IMR-90 (cell line): ENCODE measurements around the gene PRDM15. TPM values are rescaled to one million over a fixed set of nuclear protein-coding genes. Genes with fewer than 3 reads are reported as not detected.
A peak's percentile ranks its signal among the peaks of the same experiment; 100 is the strongest.

Source experiments
- ATAC-seq: fragments of 200-7000 bp; cut with Tn5 transposase; 2 replicates; pipeline ENCODE4 v1.9.1; 2020; ENCODE audit warnings: low read depth, mild to moderate bottlenecking, moderate library complexity
- BruUV-seq: library from RNA; stranded (reverse); fragments of 400-500 nt; replicated peaks from 2 replicates; lab custom pipeline; 2021; lab: Mats Ljungman, UMichigan
- CTCF ChIA-PET: fragments of 300-600 bp; formaldehyde crosslinking; extraction: SDS; loops from one replicate; lab custom pipeline; 2021; ENCODE audit warnings: antibody characterized with exemption; lab: Yijun Ruan, JAX
- POLR2A ChIA-PET: fragments of 300-600 bp; sonication (Branson Sonifier 250); formaldehyde crosslinking; loops from one replicate; lab custom pipeline; 2022; ENCODE audit warnings: antibody characterized with exemption; ENCODE audit not compliant: unreplicated experiment; lab: Charles Lee
- DNase-seq: peaks from one replicate; pipeline ENCODE4 v3.0.0; 2013
- H2AFZ ChIP-seq: replicated peaks from 2 replicates; pipeline ENCODE3; 2013; ENCODE audit warnings: low read length, mild to moderate bottlenecking; ENCODE audit not compliant: poor library complexity
- H2AK5ac ChIP-seq: 2 replicates; pipeline ENCODE4 v1.6.1; 2013; ENCODE audit warnings: low read depth, low read length, inconsistent platforms
- H2AK9ac ChIP-seq: replicated peaks from 2 replicates; pipeline ENCODE3; 2013; ENCODE audit warnings: mild to moderate bottlenecking, low read depth, low read length, moderate library complexity; ENCODE audit not compliant: poor library complexity
- H2BK120ac ChIP-seq: 2 replicates; pipeline ENCODE4 v1.6.1; 2013; ENCODE audit warnings: low read depth, low read length, inconsistent platforms
- H2BK15ac ChIP-seq: 3 replicates; pipeline ENCODE4 v1.6.1; 2013; ENCODE audit warnings: low read depth, low read length, inconsistent platforms
- H2BK20ac ChIP-seq: 2 replicates; pipeline ENCODE4 v1.6.1; 2013; ENCODE audit warnings: low read depth, mild to moderate bottlenecking, inconsistent platforms, low read length, moderate library complexity
- H2BK5ac ChIP-seq: 2 replicates; pipeline ENCODE4 v1.6.1; 2013; ENCODE audit warnings: mild to moderate bottlenecking, low read depth, low read length, inconsistent platforms; ENCODE audit not compliant: poor library complexity, severe bottlenecking
- H3K14ac ChIP-seq: replicated peaks from 2 replicates; pipeline ENCODE4 v1.6.1; 2013; ENCODE audit warnings: low read depth, low read length, inconsistent platforms
- H3K18ac ChIP-seq: 2 replicates; pipeline ENCODE4 v1.6.1; 2013; ENCODE audit warnings: low read depth, low read length, control low read depth
- H3K23ac ChIP-seq: 2 replicates; pipeline ENCODE4 v1.6.1; 2013; ENCODE audit warnings: low read depth, low read length, inconsistent platforms
- H3K27ac ChIP-seq: 2 replicates; pipeline ENCODE4 v1.5.1; 2013; ENCODE audit warnings: mild to moderate bottlenecking, control low read depth, low read length; ENCODE audit not compliant: insufficient read depth
- H3K27me3 ChIP-seq: 2 replicates; pipeline ENCODE4 v1.6.1; 2013; ENCODE audit warnings: low read length; ENCODE audit not compliant: control insufficient read depth, insufficient read depth
- H3K36me3 ChIP-seq: 2 replicates; pipeline ENCODE4 v1.6.1; 2013; ENCODE audit warnings: low read length, mixed read lengths; ENCODE audit not compliant: control insufficient read depth, insufficient read depth
- H3K4ac ChIP-seq: 2 replicates; pipeline ENCODE4 v1.6.1; 2013; ENCODE audit warnings: low read depth, low read length, inconsistent platforms
- H3K4me1 ChIP-seq: 2 replicates; pipeline ENCODE4 v1.6.1; 2013; ENCODE audit warnings: low read length, mixed read lengths; ENCODE audit not compliant: control insufficient read depth, insufficient read depth
- H3K4me2 ChIP-seq: 2 replicates; pipeline ENCODE4 v1.6.1; 2013; ENCODE audit warnings: low read depth, mild to moderate bottlenecking, control low read depth, low read length, moderate library complexity
- H3K4me3 ChIP-seq: 2 replicates; pipeline ENCODE4 v1.5.1; 2013; ENCODE audit warnings: low read depth, mild to moderate bottlenecking, control low read depth, low read length, moderate library complexity; ENCODE audit not compliant: insufficient read depth
- H3K56ac ChIP-seq: 2 replicates; pipeline ENCODE4 v1.6.1; 2013; ENCODE audit warnings: low read length, inconsistent platforms; ENCODE audit not compliant: insufficient read depth; ENCODE audit errors: extremely low read depth
- H3K79me1 ChIP-seq, 2 experiments: 2 replicates each; pipeline ENCODE4 v1.6.1; 2013; ENCODE audit warnings: low read length in 2 of 2, inconsistent platforms in 1 of 2, low read depth in 1 of 2
- H3K9ac ChIP-seq: 2 replicates; pipeline ENCODE4 v1.6.1; 2013; ENCODE audit warnings: low read depth, low read length, control low read depth
- H3K9me1 ChIP-seq: 2 replicates; pipeline ENCODE4 v1.6.1; 2013; ENCODE audit warnings: low read length, inconsistent platforms; ENCODE audit not compliant: insufficient read depth
- H3K9me3 ChIP-seq: 2 replicates; pipeline ENCODE4 v1.6.1; 2013; ENCODE audit warnings: low read length; ENCODE audit not compliant: control insufficient read depth, insufficient read depth
- H4K20me1 ChIP-seq: 2 replicates; pipeline ENCODE4 v1.6.1; 2013; ENCODE audit warnings: low read length, inconsistent platforms; ENCODE audit not compliant: insufficient read depth
- H4K5ac ChIP-seq: 2 replicates; pipeline ENCODE4 v1.6.1; 2013; ENCODE audit warnings: mild to moderate bottlenecking, low read depth, low read length, control low read depth
- H4K8ac ChIP-seq, 2 experiments: 2 replicates each; pipeline ENCODE4 v1.6.1; 2013; ENCODE audit warnings: low read depth in 2 of 2, low read length in 2 of 2, control low read depth in 1 of 2, inconsistent platforms in 1 of 2
- H4K91ac ChIP-seq: 2 replicates; pipeline ENCODE4 v1.6.1; 2013; ENCODE audit warnings: low read depth, low read length, inconsistent platforms; ENCODE audit not compliant: insufficient read depth
- CEBPB ChIP-seq: IDR thresholded peaks from 2 replicates; pipeline ENCODE4 v1.6.1; 2012; ENCODE audit warnings: low read depth, low read length, improper control_type of control experiment
- CHD1 ChIP-seq: IDR thresholded peaks from 2 replicates; pipeline ENCODE4 v1.6.1; 2012; ENCODE audit warnings: low read depth, low read length, improper control_type of control experiment
- FOS ChIP-seq: fragments of 150-350 bp; IDR thresholded peaks from 2 replicates; pipeline ENCODE4 v1.6.1; 2016; ENCODE audit warnings: low read depth, low read length
- MAFK ChIP-seq: IDR thresholded peaks from 2 replicates; pipeline ENCODE4 v1.6.1; 2012; ENCODE audit warnings: low read depth, low read length, improper control_type of control experiment
- MAZ ChIP-seq: IDR thresholded peaks from 2 replicates; pipeline ENCODE4 v1.6.1; 2012; ENCODE audit warnings: low read depth, mild to moderate bottlenecking, low read length, improper control_type of control experiment, moderate library complexity, borderline replicate concordance
- MXI1 ChIP-seq: IDR thresholded peaks from 2 replicates; pipeline ENCODE4 v1.6.1; 2012; ENCODE audit warnings: low read depth, mild to moderate bottlenecking, low read length, moderate library complexity, borderline replicate concordance
- NFE2L2 ChIP-seq: fragments of 150-350 bp; IDR thresholded peaks from 2 replicates; pipeline ENCODE4 v1.6.1; 2016; ENCODE audit warnings: low read depth, mild to moderate bottlenecking, low read length
- POLR2A ChIP-seq: IDR thresholded peaks from 2 replicates; pipeline ENCODE4 v1.6.1; 2012; ENCODE audit warnings: mild to moderate bottlenecking, low read depth, low read length
- RAD21 ChIP-seq: IDR thresholded peaks from 2 replicates; pipeline ENCODE4 v1.6.1; 2012; ENCODE audit warnings: low read length, improper control_type of control experiment
- RCOR1 ChIP-seq: IDR thresholded peaks from 2 replicates; pipeline ENCODE4 v1.6.1; 2012; ENCODE audit warnings: mild to moderate bottlenecking, low read length, improper control_type of control experiment; ENCODE audit not compliant: insufficient replicate concordance
- RFX5 ChIP-seq: IDR thresholded peaks from 2 replicates; pipeline ENCODE4 v1.8.0; 2012; ENCODE audit warnings: low read depth, mild to moderate bottlenecking, low read length, moderate library complexity
- SMC3 ChIP-seq: fragments of 150-350 bp; IDR thresholded peaks from 2 replicates; pipeline ENCODE4 v1.6.1; 2016; ENCODE audit warnings: low read depth, mild to moderate bottlenecking, antibody characterized with exemption, low read length, moderate library complexity
- WGBS, 2 experiments: methylation state at CpG; one replicate each; pipeline versions ENCODE4 v1.1.5 to v1.1.7; 2013; ENCODE audit warnings: missing lambda C conversion rate in 2 of 2; ENCODE audit not compliant: insufficient read length in 1 of 2; ENCODE audit errors: extremely low coverage in 2 of 2; 5-methylcytosine and 5-hydroxymethylcytosine counted together
- dilution Hi-C: fragments of 300-500 bp; cut with HindIII; formaldehyde crosslinking; loops from one replicate; pipeline ENCODE4 v1.14.3; 2018; ENCODE audit warnings: low sequenced_read_pairs; ENCODE audit not compliant: unreplicated experiment
- in situ Hi-C: fragments of 300-500 bp; cut with MboI; formaldehyde crosslinking; loops from 3 replicates; pipeline ENCODE4 v1.14.3; 2019; ENCODE audit warnings: low sequenced_read_pairs, inconsistent platforms, mixed read lengths
- intact Hi-C: fragments of 100-400 bp; cut with micrococcal nuclease; formaldehyde crosslinking; loops from 2 replicates; pipeline ENCODE4 v1.10.0; 2022
- polyA plus RNA-seq, 3 experiments: library from polyadenylated mRNA; depleted of rRNA; stranded (reverse); fragments of >200 nt; gene quantifications; 2 replicates each; pipeline ENCODE4 v1.2.3, GENCODE V29; 2012; ENCODE audit warnings: low replicate concordance in 1 of 3
- total RNA-seq: library from RNA; depleted of rRNA; stranded (reverse); fragments of >200 nt; gene quantifications from 2 replicates; pipeline ENCODE4 v1.2.3, GENCODE V29; 2012
- TF ChIP-seq, protein P1 (sequence below): fragments of 150-350 bp; IDR thresholded peaks from 2 replicates; pipeline ENCODE4 v1.6.1; 2016; ENCODE audit warnings: low read depth, mild to moderate bottlenecking, low read length, moderate library complexity, borderline replicate concordance
- TF ChIP-seq, protein P2 (sequence below): fragments of 150-350 bp; IDR thresholded peaks from 2 replicates; pipeline ENCODE4 v1.6.1; 2017; ENCODE audit warnings: mild to moderate bottlenecking, antibody characterized with exemption, low read length, low read depth

PRDM15 gene
- total and polyA plus RNA-seq, 2 of the 4 experiments (the other 2 are of a cell fraction) = 7.3 to 8.8 TPM

DNA sequence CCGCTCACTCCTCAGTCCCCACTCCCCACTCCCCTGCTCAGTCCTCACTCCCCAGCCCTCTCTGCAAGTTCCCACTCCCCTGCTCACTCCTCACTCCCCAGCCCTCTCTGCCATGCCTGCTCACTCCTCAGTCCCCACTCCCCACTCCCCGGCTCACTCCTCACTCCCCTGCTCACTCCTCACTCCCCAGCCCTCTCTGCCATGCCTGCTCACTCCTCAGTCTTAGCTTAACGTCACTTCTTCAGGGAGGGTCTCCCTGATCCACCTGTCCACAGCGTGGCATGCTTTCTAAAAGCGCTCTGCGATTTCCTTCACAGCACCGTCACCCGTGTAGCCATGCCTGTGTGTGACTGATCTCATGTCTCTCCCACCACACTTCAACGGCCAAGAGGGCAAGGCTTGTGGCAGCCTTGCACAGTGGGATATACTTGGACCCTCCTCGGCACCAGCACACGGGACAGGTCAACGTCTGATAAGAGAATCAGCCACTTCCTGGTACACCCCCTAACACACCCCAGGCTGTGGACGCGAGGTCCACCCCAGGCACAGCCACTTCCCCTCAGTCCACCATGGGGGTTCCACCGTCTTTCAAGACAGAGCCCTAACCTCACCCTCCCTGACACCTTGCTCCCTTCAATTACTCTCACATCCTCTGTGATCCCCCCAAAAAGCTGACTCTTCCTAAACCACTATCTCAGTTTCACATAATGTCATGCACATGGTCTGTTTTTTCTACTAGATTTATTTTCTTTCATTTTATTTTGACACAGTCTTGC is 14.0 kb downstream of the PRDM15 start:
- no peak for ATAC-seq
- Histone ChIP-seq H3K4me3 (no peak overlapping the region), H3K9ac (no peak overlapping the region), H3K23ac (no peak overlapping the region), H3K14ac (no peak overlapping the region; the same call in 1 of the 2 replicates), H3K27me3 (no peaks in the 10 kb centered on the region), H2AK9ac (no peak overlapping the region), H4K91ac (no peak overlapping the region), H4K20me1 (no peaks in the 10 kb centered on the region), H3K79me1 (peaks cover 8 to 31% of the 10 kb centered on the region in 2 experiments), H3K56ac (no peak overlapping the region), H2BK120ac (no peak overlapping the region), H2AK5ac (peak overlapping the region; percentile 18; the same call in 1 of the 2 replicates), H2BK20ac (no peak overlapping the region), H3K9me3 (no peaks in the 10 kb centered on the region), H2AFZ (no peak overlapping the region), H4K5ac (no peak overlapping the region), H2BK15ac (no peak overlapping the region), H3K18ac (no peak overlapping the region), H4K8ac (no peak overlapping the region), H3K4me1 (peaks cover 2% of the 10 kb centered on the region; the same call in 1 of the 2 replicates), H3K4ac (no peak overlapping the region), H3K9me1 (peaks cover 7% of the 10 kb centered on the region), H3K4me2 (no peak overlapping the region), H3K27ac (no peak overlapping the region), H2BK5ac (no peak overlapping the region), H3K36me3 (no peaks in the 10 kb centered on the region)
- intact Hi-C loops = no loop called here
- BruUV-seq = no TSS peak
- no peak for DNase-seq
- in situ Hi-C loops = no loop called here
- TF ChIP-seq MXI1 = no peak
- TF ChIP-seq MAFK = no peak
- no peak for TF ChIP-seq RFX5
- no peak for TF ChIP-seq FOS
- TF ChIP-seq NFE2L2 = no peak
- TF ChIP-seq CEBPB = no peak
- TF ChIP-seq RCOR1 = no peak
- TF ChIP-seq MAZ = no peak
- TF ChIP-seq, protein P1, sequence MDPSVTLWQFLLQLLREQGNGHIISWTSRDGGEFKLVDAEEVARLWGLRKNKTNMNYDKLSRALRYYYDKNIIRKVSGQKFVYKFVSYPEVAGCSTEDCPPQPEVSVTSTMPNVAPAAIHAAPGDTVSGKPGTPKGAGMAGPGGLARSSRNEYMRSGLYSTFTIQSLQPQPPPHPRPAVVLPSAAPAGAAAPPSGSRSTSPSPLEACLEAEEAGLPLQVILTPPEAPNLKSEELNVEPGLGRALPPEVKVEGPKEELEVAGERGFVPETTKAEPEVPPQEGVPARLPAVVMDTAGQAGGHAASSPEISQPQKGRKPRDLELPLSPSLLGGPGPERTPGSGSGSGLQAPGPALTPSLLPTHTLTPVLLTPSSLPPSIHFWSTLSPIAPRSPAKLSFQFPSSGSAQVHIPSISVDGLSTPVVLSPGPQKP = no peak
- TF ChIP-seq POLR2A = no peak
- TF ChIP-seq, protein P2, sequence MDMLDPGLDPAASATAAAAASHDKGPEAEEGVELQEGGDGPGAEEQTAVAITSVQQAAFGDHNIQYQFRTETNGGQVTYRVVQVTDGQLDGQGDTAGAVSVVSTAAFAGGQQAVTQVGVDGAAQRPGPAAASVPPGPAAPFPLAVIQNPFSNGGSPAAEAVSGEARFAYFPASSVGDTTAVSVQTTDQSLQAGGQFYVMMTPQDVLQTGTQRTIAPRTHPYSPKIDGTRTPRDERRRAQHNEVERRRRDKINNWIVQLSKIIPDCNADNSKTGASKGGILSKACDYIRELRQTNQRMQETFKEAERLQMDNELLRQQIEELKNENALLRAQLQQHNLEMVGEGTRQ = no peak
- no peak for TF ChIP-seq RAD21
- no peak for TF ChIP-seq CHD1
- TF ChIP-seq SMC3 = no peak
- WGBS, 2 experiments = 78% methylated on average over 12 of the region's 15 CpGs; no CpG with 5 or more reads in 1 of the 2 experiments
- POLR2A ChIA-PET = no interaction called here
- CTCF ChIA-PET = no interaction called here
- dilution Hi-C loops = no loop called here
